GM15510 (cell line): Measurements from ENCODE around the gene TSPAN9.

Experiments used
- POLR2A ChIP-seq: IDR thresholded peaks from 3 replicates; pipeline ENCODE4 v1.6.1; 2011; ENCODE audit warnings: borderline replicate concordance; ENCODE audit not compliant: insufficient read length; ENCODE audit errors: extremely low read depth

Gene TSPAN9

GRCh38 chr12:3139760-3140159 lies 62.6 kb downstream of the TSPAN9 start:
- TF ChIP-seq POLR2A, result no peak

GRCh38 chr12:3140284-3140683 lies 63.1 kb downstream of the TSPAN9 start:
- TF ChIP-seq POLR2A, result no peak

- TF ChIP-seq POLR2A, result no peak
Observed at GRCh38 chr12:3141339-3142321, 64.5 kb downstream of the TSPAN9 start.

GRCh38 chr12:3142386-3142785 lies 65.2 kb downstream of the TSPAN9 start:
- TF ChIP-seq POLR2A, result no peak

GRCh38 chr12:3144495-3144894 lies 67.3 kb downstream of the TSPAN9 start:
- no peak for TF ChIP-seq POLR2A

GRCh38 chr12:3145033-3145432 lies 67.9 kb downstream of the TSPAN9 start:
- no peak for TF ChIP-seq POLR2A

- no peak for TF ChIP-seq POLR2A
Observed at GRCh38 chr12:3145546-3146310, 68.5 kb downstream of the TSPAN9 start.

- TF ChIP-seq POLR2A, result no peak
Observed at GRCh38 chr12:3147260-3147659, 70.1 kb downstream of the TSPAN9 start.

- TF ChIP-seq POLR2A, result no peak
Observed at GRCh38 chr12:3148366-3149000, 71.3 kb downstream of the TSPAN9 start.

GRCh38 chr12:3149515-3150307 lies 72.5 kb downstream of the TSPAN9 start:
- TF ChIP-seq POLR2A, result no peak

GRCh38 chr12:3150308-3150670 lies 73.1 kb downstream of the TSPAN9 start:
- TF ChIP-seq POLR2A, result no peak

GRCh38 chr12:3150931-3151835 lies 74.0 kb downstream of the TSPAN9 start:
- TF ChIP-seq POLR2A, result no peak

- no peak for TF ChIP-seq POLR2A
Observed at GRCh38 chr12:3152011-3152511, 74.9 kb downstream of the TSPAN9 start.
